Measurements from ENCODE around the gene PCK2.

PCK2 gene

GRCh38 chr14:24115422-24116127, 21.5 kb downstream of the PCK2 start:
- no peak for DNase-seq (ENCODE audit: low read depth in 2 of 2)

GRCh38 chr14:24116128-24116814, 22.2 kb downstream of the PCK2 start:
- no peak for DNase-seq (ENCODE audit: low read depth in 2 of 2)

- DNase-seq (ENCODE audit: low read depth in 2 of 2) = no peak
Measured at GRCh38 chr14:24117179-24117578, 23.1 kb downstream of the PCK2 start.

DNA sequence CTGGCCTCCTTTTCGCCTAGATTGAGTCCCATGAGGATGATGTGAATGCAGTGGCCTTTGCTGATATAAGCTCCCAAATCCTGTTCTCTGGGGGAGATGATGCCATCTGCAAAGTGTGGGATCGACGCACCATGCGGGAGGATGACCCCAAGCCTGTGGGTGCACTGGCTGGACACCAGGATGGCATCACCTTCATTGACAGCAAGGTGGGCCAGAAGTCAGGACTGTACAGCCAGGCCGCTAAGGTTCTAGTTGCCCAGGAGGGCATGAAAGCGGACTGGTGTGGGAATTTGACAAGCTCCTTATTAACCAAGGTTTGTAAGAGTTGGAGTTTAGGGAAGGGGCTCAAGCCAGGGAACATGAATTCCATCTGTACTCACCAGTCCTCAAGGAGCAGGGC, 25.6 kb downstream of the PCK2 start:
- DNase-seq (ENCODE audit: low read depth in 2 of 2) = no peak

DNA sequence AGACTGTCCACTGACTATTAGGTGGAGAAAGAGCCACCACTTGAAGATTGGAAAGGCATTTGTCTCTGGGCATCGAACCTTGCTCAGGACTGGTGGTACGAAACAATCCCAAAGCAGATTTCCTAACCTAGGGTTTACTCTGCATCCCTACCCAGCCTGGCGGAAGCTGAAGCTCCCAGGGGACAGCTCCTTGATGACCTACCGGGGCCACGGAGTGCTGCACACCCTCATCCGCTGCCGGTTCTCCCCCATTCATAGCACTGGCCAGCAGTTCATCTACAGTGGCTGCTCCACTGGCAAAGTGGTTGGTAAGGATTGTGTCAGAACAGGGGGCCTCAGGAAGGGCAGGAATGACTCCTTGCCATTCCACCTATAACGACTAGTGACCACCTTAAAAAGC, 27.1 kb downstream of the PCK2 start:
- no peak for DNase-seq (ENCODE audit: low read depth in 2 of 2)

- no peak for DNase-seq (ENCODE audit: low read depth in 2 of 2)
Measured at GRCh38 chr14:24122416-24122815, 28.3 kb downstream of the PCK2 start.

- no peak for DNase-seq (ENCODE audit: low read depth in 2 of 2)
Measured at GRCh38 chr14:24122898-24123297, 28.8 kb downstream of the PCK2 start.

- no peak for DNase-seq (ENCODE audit: low read depth in 2 of 2)
Measured at GRCh38 chr14:24123424-24124417, 29.6 kb downstream of the PCK2 start.

- no peak for DNase-seq (ENCODE audit: low read depth in 2 of 2)
Measured at GRCh38 chr14:24126939-24127338, 32.8 kb downstream of the PCK2 start.

- DNase-seq (ENCODE audit: low read depth in 2 of 2) = no peak
Measured at GRCh38 chr14:24127673-24128072, 33.6 kb downstream of the PCK2 start.

- no peak for DNase-seq (ENCODE audit: low read depth in 2 of 2)
Measured at GRCh38 chr14:24129410-24129998, 35.4 kb downstream of the PCK2 start.

DNA sequence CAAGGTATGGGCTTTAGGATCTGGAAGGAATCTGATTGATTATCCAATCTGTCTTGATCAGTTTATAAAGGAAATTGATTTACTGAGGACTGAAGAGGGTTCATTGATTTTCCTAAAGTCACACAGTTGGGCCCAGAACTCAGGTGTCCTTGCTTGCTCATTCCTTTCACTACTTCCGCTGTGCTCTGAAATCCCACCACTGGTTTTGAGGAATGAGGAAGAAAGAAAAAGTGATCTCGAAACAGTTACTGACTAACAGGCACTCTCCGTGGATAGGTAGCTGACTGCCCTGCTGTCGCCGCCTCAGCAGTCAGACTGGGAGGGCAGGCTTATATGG, 36.2 kb downstream of the PCK2 start, which contains the start of gene FITM1:
Gene FITM1, plus strand, starts transcription at position 280 of the 337 bp plus-strand sequence. CDS start 905 bp downstream, outside the sequence.
- DNase-seq (ENCODE audit: low read depth in 2 of 2) = no peak

GRCh38 chr14:24130717-24131548, 36.8 kb downstream of the PCK2 start:
- no peak for DNase-seq (ENCODE audit: low read depth in 2 of 2)

DNA sequence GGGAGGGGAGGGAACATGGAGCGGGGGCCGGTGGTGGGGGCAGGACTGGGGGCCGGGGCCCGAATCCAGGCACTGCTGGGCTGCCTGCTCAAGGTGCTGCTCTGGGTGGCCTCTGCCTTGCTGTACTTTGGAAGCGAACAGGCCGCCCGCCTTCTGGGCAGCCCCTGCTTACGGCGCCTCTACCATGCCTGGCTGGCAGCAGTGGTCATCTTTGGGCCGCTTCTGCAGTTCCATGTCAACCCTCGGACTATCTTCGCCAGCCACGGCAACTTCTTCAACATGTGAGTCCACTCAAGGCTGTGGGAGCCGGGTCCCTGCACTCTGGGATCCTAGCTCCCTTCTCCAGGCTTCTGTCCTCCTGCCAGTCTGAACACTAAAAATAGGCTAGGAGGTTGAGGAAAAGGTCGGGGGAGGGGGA, 37.4 kb downstream of the PCK2 start:
- no peak for DNase-seq (ENCODE audit: low read depth in 2 of 2)

DNA sequence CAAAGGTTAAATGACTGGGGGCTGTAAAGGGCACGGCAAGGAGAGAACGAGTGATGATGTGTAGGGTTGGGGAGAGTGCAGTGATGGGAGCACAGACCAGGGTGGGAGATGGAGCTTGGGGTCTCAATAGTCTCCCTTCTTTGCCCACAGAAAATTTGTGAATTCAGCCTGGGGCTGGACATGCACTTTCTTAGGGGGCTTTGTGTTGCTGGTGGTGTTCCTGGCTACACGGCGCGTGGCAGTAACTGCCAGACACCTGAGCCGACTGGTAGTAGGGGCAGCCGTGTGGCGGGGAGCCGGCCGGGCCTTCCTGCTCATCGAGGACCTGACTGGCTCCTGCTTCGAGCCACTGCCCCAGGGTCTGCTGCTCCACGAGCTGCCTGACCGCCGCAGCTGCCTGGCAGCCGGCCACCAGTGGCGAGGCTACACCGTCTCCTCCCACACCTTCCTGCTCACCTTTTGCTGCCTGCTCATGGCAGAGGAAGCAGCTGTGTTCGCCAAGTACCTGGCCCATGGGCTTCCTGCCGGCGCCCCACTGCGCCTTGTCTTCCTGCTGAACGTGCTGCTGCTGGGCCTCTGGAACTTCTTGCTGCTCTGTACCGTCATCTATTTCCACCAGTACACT, 38.1 kb downstream of the PCK2 start:
- no peak for DNase-seq (ENCODE audit: low read depth in 2 of 2)

DNA sequence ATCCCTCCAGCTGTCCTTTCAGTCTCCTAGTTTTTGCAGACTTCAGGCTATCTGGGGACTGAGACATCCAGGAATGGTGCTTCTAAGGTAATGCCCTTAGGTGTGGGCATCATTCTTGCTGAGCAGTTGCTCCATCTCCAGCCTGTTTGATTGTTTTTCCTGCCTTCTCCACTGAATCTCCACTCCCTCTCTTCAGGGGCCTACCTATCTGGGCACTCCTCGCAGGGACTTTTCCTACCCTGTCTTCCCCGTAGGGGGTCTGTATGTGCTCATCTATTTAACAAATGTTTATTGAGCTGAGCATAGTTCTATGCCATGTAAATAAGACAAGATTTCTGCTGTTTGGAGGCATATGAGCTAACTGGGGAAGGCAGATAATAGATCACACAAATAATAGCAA, 38.9 kb downstream of the PCK2 start:
- DNase-seq (ENCODE audit: low read depth in 2 of 2) = no peak

DNA sequence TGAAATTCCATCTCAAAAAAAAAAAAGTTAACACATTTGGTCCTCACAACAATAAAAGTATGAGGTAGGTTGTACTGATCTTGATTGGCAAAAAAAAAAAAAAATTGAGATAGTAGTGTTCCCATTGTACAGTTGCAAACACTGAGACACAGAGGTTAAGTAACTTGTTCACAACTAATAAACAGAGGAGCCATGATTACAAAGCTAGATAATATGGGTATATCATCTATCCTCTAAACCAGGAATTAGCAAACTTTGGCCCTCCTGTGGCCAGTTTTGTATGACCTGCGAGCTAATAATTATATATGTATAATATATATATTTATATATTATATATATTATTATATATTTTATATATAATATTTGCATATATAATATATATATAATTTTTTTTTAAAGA, 39.6 kb downstream of the PCK2 start:
- no peak for DNase-seq (ENCODE audit: low read depth in 2 of 2)

GRCh38 chr14:24135584-24135833, 41.4 kb downstream of the PCK2 start:
- no peak for DNase-seq (ENCODE audit: low read depth in 2 of 2)

DNA sequence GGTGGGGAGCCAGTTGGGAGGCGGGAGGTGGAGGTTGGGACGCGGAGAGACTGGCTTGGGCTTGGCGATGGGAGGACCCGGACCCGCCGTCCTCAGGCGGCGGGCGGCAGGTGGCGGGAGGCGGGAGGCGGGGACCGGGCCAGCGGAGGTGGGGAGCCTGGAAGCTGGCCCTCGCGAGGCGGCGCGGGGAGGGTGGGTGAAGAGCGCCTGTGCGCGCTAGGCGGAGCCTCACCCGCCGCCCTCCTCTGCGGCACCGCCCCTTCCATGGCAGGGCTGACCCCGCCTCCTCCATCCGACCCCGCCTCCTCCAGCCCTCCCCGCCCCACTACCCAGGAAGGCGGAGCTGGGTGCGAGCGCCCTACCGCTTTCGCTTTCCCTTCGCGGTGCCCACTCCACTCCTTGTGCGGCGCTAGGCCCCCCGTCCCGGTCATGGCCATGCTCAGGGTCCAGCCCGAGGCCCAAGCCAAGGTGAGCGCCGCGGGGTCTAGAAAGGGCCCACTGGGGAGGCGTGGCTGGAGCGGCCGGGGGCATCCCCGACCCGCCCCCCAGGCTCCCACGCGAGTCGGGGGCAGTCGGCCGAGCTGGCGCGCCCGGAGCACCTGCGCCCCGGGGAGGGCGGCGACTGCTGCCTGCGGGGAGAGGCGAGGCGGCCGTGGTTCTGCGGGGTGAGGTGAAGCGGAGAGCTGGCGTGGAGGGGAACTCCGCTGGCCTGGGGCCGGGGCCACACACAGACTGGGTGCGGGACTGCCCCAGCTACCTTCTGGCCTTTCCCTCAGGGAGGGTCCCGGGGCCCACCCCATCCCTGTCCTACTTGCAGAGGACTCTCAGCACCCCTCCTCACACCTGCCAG, 41.9 kb downstream of the PCK2 start, which contains the start of gene PSME1:
Gene PSME1, plus strand, starts transcription at position 361 of the 850 bp plus-strand sequence. Its CDS starts 69 bp downstream, at position 430.
- DNase-seq (ENCODE audit: low read depth in 2 of 2) = peak; percentile 92 to 94
